GM18505 (cell line): ENCODE results near the gene CCIN.
"Not testable (repeated sequence)": the region's sequence is repeated elsewhere in the genome, so short reads cannot be mapped to it uniquely, and the experiment has no call there.

ENCODE experiments used
- ATAC-seq: cut with Tn5 transposase; IDR thresholded peaks from one replicate; pipeline ENCODE4 v1.9.1; 2021; ENCODE audit not compliant: unreplicated experiment
- POLR2A ChIP-seq: IDR thresholded peaks from 4 replicates; pipeline ENCODE4 v1.6.1; 2011; ENCODE audit warnings: borderline replicate concordance; ENCODE audit not compliant: insufficient read depth, insufficient read length; ENCODE audit errors: extremely low read depth

The CCIN gene

GRCh38 chr9:36174271-36174670 is 5.1 kb downstream of the CCIN start:
- TF ChIP-seq POLR2A = no peak
- no peak for ATAC-seq

GRCh38 chr9:36174731-36175130 is 5.5 kb downstream of the CCIN start:
- TF ChIP-seq POLR2A = no peak
- ATAC-seq = no peak

- ATAC-seq = not testable (repeated sequence)
Observed at GRCh38 chr9:36175209-36175608, 6.0 kb downstream of the CCIN start.

- ATAC-seq = not testable (repeated sequence)
Observed at GRCh38 chr9:36176496-36176895, 7.3 kb downstream of the CCIN start.

GRCh38 chr9:36177571-36177970 is 8.4 kb downstream of the CCIN start:
- ATAC-seq = no peak
- no peak for TF ChIP-seq POLR2A

GRCh38 chr9:36180243-36180642 is 11.1 kb downstream of the CCIN start:
- ATAC-seq = not testable (repeated sequence)

GRCh38 chr9:36187414-36187813 is 18.2 kb downstream of the CCIN start:
- ATAC-seq = no peak
- TF ChIP-seq POLR2A = no peak

GRCh38 chr9:36188212-36188611 is 19.0 kb downstream of the CCIN start:
- no peak for ATAC-seq

GRCh38 chr9:36189976-36190375 is 20.8 kb downstream of the CCIN start:
- ATAC-seq = no peak
- no peak for TF ChIP-seq POLR2A

More at GRCh38 chr9:36188212-36188611, 19.0 kb downstream of the CCIN start:
- no peak for TF ChIP-seq POLR2A

GRCh38 chr9:36190388-36191289 is 21.5 kb downstream of the CCIN start, which contains the start of gene CLTA:
Gene CLTA, plus strand, starts transcription at chr9:36190921. Its CDS starts 136 bp downstream, at chr9:36191057.
- peak; percentile 99 for TF ChIP-seq POLR2A
- ATAC-seq = peak; percentile 96

GRCh38 chr9:36191290-36191645 is 22.1 kb downstream of the CCIN start:
- peak; percentile 13 for ATAC-seq
- TF ChIP-seq POLR2A = no peak

GRCh38 chr9:36191686-36192085 is 22.5 kb downstream of the CCIN start:
- no peak for ATAC-seq
- no peak for TF ChIP-seq POLR2A

- TF ChIP-seq POLR2A = no peak
- no peak for ATAC-seq
Observed at GRCh38 chr9:36192196-36192595, 23.0 kb downstream of the CCIN start.

- no peak for ATAC-seq
- TF ChIP-seq POLR2A = no peak
Observed at GRCh38 chr9:36193023-36193422, 23.8 kb downstream of the CCIN start.
